ENCODE data around the gene ALPK3. TPM values are rescaled to one million over a fixed set of nuclear protein-coding genes. Genes with fewer than 3 reads are reported as not detected.

Gene ALPK3
- polyA plus RNA-seq, 1 donor from 2014 or later: not detected

DNA sequence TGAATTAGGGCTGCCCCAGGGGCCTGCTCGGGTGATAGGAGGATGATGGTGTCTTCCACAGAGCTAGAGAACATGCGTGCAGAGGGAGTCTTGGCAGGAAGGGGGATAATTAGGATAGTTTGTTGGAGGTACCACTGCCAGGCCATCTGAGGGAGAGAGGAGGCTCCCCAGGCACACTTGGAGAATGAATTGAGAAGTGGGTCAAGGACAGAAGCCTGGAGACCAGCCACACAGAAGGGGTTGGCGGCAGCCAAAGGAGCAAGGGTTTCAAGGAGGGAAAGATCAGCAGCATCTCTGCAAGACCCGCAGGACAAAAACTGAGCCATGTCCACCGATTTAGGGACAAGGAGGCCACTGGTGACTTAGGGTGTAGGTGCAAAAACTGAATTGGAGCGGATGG, 74.2 kb downstream of the ALPK3 start:
- Histone ChIP-seq H3K27ac (ENCODE audit: low read length) (no peak overlapping the region), H3K27me3 (ENCODE audit: insufficient read depth, low read depth, low read length) (no peaks in the 10 kb centered on the region), H3K9me2 (ENCODE audit: insufficient read depth, low read length) (no peaks in the 10 kb centered on the region), H2AFZ (ENCODE audit: low read depth, low read length) (no peak overlapping the region), H3K79me2 (replicated peaks; ENCODE audit: insufficient read depth, low read length) (no peaks in the 10 kb centered on the region), H3K9ac (ENCODE audit: low read length) (no peak overlapping the region), H3K4me2 (ENCODE audit: low read length) (no peak overlapping the region), H3K36me3 (ENCODE audit: insufficient read depth, low read length) (no peaks in the 10 kb centered on the region), H3F3A (ENCODE audit: insufficient read depth, low read length, poor library complexity, severe bottlenecking) (no peaks in the 10 kb centered on the region), H3K9me3 (ENCODE audit: low read length) (no peaks in the 10 kb centered on the region), H4K20me1 (ENCODE audit: insufficient read depth) (no peaks in the 10 kb centered on the region), H3K4me3 (ENCODE audit: low read length) (no peak overlapping the region)
- TF ChIP-seq RAD21 (conservative IDR thresholded peaks at IDR 0.05): no peak
- no peak for TF ChIP-seq POLR2AphosphoS5 (IDR thresholded peaks at IDR 0.05)

DNA sequence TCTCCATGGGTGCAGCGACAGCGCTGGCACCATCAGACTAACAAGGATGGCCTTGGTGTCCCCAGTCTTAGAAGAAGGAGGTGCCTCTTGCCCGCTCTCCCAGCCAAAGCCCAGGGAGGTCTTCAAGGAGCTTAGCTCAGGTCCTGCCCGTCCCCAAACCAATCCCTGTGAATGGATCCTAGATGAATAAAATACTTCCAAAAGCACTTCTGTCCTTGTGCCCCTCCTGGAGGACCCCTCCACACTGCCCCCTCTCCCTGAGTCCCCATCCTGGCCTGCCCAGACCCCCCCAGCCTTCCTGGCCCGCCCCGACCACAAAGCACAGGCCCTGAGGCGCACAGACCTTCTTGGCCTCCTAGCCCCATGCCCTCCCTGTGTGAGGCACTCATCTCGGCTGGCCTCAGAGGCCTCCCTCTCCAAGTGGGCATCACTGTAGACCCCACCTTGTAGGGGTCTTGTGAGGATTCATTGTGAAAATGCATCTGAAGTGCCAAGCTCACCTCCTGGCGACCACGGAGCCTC, 75.7 kb downstream of the ALPK3 start:
- TF ChIP-seq EZH2 (IDR thresholded peaks at IDR 0.05; ENCODE audit: borderline replicate concordance, insufficient read depth, low read length, poor library complexity, severe bottlenecking) (no peak), EP300 (conservative IDR thresholded peaks at IDR 0.05; ENCODE audit: poor library complexity, severe bottlenecking) (no peak)
- TF ChIP-seq, protein P1, sequence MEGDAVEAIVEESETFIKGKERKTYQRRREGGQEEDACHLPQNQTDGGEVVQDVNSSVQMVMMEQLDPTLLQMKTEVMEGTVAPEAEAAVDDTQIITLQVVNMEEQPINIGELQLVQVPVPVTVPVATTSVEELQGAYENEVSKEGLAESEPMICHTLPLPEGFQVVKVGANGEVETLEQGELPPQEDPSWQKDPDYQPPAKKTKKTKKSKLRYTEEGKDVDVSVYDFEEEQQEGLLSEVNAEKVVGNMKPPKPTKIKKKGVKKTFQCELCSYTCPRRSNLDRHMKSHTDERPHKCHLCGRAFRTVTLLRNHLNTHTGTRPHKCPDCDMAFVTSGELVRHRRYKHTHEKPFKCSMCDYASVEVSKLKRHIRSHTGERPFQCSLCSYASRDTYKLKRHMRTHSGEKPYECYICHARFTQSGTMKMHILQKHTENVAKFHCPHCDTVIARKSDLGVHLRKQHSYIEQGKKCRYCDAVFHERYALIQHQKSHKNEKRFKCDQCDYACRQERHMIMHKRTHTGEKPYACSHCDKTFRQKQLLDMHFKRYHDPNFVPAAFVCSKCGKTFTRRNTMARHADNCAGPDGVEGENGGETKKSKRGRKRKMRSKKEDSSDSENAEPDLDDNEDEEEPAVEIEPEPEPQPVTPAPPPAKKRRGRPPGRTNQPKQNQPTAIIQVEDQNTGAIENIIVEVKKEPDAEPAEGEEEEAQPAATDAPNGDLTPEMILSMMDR (IDR thresholded peaks at IDR 0.05; ENCODE audit: poor library complexity, severe bottlenecking): no peak
- no peaks in the 10 kb centered on the region for H3K79me2 ChIP-seq (replicated peaks; ENCODE audit: insufficient read depth, low read length)
- H3K9me2 ChIP-seq (ENCODE audit: insufficient read depth, low read length): no peaks in the 10 kb centered on the region
- no peaks in the 10 kb centered on the region for H4K20me1 ChIP-seq (ENCODE audit: insufficient read depth)
- no peaks in the 10 kb centered on the region for H3K9me3 ChIP-seq (ENCODE audit: low read length)
- H2AFZ ChIP-seq (ENCODE audit: low read depth, low read length): no peak overlapping the region
- H3F3A ChIP-seq (ENCODE audit: insufficient read depth, low read length, poor library complexity, severe bottlenecking): no peaks in the 10 kb centered on the region
- H3K4me2 ChIP-seq (ENCODE audit: low read length): no peak overlapping the region
- H3K4me3 ChIP-seq (ENCODE audit: low read length): no peak overlapping the region
- no peaks in the 10 kb centered on the region for H3K36me3 ChIP-seq (ENCODE audit: insufficient read depth, low read length)
- H3K9ac ChIP-seq (ENCODE audit: low read length): no peak overlapping the region
- H3K27me3 ChIP-seq (ENCODE audit: insufficient read depth, low read depth, low read length): no peaks in the 10 kb centered on the region
- H3K27ac ChIP-seq (ENCODE audit: low read length): no peak overlapping the region

DNA sequence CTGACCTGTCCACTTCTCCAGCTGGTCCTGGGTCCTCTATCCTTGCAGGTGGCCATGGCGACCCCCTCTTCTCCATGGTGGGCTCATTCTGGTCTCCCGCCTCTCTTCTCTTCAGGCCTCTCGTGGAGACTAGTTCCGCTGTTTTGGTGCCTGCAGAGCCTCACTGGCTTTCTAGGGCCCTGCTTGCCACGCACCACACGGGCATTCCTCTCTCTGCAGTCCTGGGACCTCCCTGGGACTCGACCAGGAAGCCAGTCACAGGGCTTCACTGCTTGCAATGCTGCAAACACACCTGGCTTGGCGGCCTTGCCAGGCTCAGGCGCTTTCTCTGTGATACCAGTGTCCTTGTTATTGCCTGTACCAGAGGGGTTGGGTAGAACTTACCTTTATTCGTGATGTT, 76.5 kb downstream of the ALPK3 start:
- Histone ChIP-seq H3K27me3 (ENCODE audit: insufficient read depth, low read depth, low read length) (no peaks in the 10 kb centered on the region), H3K36me3 (ENCODE audit: insufficient read depth, low read length) (no peaks in the 10 kb centered on the region), H2AFZ (ENCODE audit: low read depth, low read length) (no peak overlapping the region), H3K9ac (ENCODE audit: low read length) (no peak overlapping the region), H3F3A (ENCODE audit: insufficient read depth, low read length, poor library complexity, severe bottlenecking) (no peaks in the 10 kb centered on the region), H3K9me2 (ENCODE audit: insufficient read depth, low read length) (no peaks in the 10 kb centered on the region), H3K79me2 (replicated peaks; ENCODE audit: insufficient read depth, low read length) (no peaks in the 10 kb centered on the region), H3K4me3 (ENCODE audit: low read length) (no peak overlapping the region), H3K27ac (ENCODE audit: low read length) (no peak overlapping the region), H4K20me1 (ENCODE audit: insufficient read depth) (no peaks in the 10 kb centered on the region), H3K9me3 (ENCODE audit: low read length) (no peaks in the 10 kb centered on the region), H3K4me2 (ENCODE audit: low read length) (no peak overlapping the region)
- TF ChIP-seq EZH2 (IDR thresholded peaks at IDR 0.05; ENCODE audit: borderline replicate concordance, insufficient read depth, low read length, poor library complexity, severe bottlenecking) (no peak), TAF1 (IDR thresholded peaks at IDR 0.05; ENCODE audit: low read depth) (no peak), EP300 (conservative IDR thresholded peaks at IDR 0.05; ENCODE audit: poor library complexity, severe bottlenecking) (no peak), SMC3 (conservative IDR thresholded peaks at IDR 0.05; ENCODE audit: poor library complexity) (no peak), RAD21 (conservative IDR thresholded peaks at IDR 0.05) (no peak), MXI1 (conservative IDR thresholded peaks at IDR 0.05; ENCODE audit: poor library complexity, severe bottlenecking) (no peak), POLR2AphosphoS5 (IDR thresholded peaks at IDR 0.05) (no peak)
- TF ChIP-seq, protein P2, sequence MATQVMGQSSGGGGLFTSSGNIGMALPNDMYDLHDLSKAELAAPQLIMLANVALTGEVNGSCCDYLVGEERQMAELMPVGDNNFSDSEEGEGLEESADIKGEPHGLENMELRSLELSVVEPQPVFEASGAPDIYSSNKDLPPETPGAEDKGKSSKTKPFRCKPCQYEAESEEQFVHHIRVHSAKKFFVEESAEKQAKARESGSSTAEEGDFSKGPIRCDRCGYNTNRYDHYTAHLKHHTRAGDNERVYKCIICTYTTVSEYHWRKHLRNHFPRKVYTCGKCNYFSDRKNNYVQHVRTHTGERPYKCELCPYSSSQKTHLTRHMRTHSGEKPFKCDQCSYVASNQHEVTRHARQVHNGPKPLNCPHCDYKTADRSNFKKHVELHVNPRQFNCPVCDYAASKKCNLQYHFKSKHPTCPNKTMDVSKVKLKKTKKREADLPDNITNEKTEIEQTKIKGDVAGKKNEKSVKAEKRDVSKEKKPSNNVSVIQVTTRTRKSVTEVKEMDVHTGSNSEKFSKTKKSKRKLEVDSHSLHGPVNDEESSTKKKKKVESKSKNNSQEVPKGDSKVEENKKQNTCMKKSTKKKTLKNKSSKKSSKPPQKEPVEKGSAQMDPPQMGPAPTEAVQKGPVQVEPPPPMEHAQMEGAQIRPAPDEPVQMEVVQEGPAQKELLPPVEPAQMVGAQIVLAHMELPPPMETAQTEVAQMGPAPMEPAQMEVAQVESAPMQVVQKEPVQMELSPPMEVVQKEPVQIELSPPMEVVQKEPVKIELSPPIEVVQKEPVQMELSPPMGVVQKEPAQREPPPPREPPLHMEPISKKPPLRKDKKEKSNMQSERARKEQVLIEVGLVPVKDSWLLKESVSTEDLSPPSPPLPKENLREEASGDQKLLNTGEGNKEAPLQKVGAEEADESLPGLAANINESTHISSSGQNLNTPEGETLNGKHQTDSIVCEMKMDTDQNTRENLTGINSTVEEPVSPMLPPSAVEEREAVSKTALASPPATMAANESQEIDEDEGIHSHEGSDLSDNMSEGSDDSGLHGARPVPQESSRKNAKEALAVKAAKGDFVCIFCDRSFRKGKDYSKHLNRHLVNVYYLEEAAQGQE (IDR thresholded peaks at IDR 0.05; ENCODE audit: borderline replicate concordance): no peak
- TF ChIP-seq, protein P1 (IDR thresholded peaks at IDR 0.05; ENCODE audit: poor library complexity, severe bottlenecking): no peak
